GM20431 (cell line): ENCODE data around the gene KLC3.

Source experiments
- in situ Hi-C: fragments of 300-500 bp; cut with MseI, MboI; formaldehyde crosslinking; loops from one replicate; pipeline ENCODE4 v1.15.0; 2020; ENCODE audit warnings: low sequenced_read_pairs; ENCODE audit not compliant: unreplicated experiment

The KLC3 gene

DNA sequence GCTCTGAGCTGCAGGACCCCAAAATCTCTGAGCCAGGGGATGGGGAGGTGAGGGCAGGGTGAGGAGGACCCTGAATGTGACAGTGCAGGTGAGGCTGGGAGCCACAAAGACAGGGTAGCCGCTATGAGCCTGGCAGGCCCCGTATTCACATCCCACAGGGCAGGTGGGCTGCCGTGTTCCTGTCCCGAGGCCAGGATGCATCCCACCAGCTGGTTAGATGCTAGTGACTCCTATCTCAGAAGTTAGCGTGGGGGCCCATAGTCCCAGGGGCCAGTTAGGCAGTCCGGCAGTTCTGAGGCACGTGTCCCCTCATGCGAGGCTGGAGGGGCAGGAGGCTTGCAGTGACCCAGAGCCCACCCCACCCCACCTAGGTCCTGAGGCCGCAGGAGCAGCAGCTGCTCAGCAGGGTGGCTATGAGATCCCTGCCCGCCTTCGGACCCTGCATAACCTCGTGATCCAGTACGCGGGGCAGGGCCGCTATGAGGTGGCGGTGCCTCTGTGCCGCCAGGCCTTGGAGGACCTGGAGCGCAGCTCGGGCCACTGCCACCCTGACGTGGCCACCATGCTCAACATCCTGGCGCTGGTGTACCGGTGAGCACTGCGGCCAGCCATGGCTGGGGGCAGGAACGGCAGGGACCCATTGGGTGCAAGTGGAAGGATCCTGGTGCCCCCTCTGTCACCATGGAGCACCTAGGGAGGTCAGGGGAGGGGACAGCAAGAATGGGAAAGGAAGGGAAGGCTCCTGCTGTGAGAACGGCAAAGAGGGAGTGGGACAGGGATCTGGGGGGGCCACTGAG lies 7.2 kb downstream of the KLC3 start:
- in situ Hi-C loops, result no loop called here

DNA sequence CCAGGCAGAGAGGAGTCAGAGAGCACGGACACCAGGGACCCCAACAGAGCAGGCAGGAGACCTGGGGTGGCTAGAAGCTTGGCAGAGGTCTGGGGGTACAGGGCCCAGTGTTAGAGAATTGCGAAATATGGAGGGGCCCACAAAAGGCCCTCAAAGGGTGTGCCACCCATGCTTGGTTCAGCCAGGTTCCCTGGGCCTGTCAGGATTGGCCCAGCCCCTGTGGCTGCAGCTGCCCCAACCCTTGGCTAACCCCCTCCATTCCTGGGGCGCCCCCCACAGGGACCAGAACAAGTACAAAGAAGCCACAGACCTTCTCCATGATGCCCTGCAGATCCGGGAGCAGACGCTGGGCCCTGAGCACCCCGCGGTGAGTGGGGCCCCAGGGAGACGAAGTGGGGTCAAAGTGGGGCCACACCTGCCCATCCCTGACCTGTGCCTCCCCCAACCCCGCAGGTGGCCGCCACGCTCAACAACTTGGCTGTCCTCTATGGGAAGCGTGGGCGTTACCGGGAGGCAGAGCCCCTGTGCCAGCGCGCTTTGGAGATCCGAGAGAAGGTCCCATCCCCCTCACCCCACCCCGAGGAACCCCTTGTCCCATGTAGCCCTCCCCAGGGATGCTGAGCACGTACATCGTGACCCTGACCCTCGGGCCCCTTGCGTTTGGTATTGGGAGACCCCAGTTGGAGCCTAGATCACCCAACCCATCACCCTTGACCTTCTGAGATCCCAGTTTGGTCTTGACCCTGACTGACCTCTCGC lies 8.0 kb downstream of the KLC3 start:
- in situ Hi-C loops, result no loop called here

DNA sequence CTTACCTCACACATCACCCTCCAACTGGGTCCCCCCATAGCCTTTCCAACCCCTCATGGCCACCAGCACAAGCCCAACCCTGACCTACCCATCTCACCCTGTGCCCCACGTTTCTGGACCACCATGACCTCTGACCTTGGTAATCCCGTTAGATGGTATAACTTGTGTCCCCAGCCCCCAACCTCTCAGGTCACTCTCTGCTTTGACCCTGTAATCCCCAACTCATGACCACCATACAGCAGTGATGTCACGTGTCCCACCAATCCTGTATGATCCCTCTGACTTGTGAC lies 8.5 kb downstream of the KLC3 start:
- in situ Hi-C loops, result no loop called here

DNA sequence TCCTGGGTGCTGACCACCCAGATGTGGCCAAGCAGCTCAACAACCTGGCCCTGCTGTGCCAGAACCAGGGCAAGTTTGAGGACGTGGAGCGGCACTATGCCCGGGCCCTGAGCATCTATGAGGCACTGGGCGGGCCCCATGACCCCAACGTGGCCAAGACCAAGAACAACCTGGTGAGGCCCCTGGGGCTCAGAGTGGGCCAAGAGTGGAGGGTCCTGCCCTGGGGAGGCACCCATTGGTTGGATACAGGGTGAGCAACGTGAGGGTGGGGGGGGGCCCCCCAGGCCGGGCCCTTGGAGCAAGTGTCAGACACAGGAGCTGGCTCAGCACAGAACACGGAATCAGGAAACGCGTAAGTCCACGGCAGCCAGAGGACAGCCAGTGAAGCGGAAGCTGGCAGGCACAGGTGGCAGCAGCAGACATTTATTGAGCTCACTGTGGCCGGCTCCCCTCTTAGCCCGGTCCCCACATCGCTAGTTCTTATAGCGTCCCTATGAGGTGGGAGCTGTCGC lies 8.9 kb downstream of the KLC3 start:
- in situ Hi-C loops, result no loop called here

DNA sequence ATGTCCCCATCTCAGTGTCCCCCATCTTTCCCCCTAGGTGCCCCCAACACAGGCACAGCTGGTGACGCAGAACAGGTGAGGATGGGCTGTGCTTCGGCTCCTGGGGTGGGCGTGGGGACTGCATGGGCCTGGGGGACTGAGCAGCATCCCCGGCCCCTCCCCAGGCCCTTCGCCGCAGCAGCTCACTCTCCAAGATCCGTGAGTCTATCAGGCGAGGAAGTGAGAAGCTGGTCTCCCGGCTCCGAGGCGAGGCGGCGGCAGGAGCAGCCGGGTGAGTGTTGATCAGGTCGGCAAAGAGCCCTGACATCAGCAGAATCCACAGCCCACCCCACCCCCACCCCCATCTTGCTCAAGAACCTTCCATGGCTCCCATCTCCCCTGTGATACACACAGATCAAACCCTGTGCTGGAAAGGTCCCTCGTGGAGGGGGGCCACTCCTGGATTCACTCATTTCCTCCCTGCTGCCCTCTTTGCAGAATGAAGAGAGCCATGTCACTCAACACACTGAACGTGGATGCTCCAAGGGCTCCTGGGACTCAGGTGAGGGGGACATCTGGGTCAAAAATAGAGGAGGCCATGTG lies 10.0 kb downstream of the KLC3 start:
- in situ Hi-C loops, result no loop called here

DNA sequence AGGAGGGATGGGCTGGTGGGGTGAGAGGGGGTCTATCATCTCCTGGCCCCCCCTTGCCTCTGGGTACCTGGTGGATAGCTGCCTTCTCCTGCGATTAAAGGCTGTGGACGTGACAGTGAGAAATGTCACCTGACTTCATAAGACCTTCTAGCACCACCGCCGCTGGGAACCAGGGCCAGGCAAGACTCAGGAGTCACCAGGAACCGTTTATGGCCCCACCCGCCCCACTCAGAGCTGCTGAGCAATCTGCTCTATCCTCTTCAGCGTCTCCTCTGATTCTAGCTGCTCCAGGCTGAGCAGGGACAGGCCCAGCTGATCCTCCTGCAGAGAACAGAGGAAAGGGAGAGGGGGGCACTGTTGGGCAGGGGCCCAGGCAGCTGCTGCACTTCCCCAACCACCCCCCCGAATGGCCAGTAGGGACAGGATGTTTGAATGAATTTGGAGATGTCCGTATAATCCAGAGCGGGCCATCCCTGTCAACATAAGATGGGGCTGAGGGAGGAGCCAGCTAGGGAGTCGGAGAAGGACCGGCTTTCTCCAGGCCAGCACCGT lies 10.9 kb downstream of the KLC3 start:
- in situ Hi-C loops, result no loop called here

DNA sequence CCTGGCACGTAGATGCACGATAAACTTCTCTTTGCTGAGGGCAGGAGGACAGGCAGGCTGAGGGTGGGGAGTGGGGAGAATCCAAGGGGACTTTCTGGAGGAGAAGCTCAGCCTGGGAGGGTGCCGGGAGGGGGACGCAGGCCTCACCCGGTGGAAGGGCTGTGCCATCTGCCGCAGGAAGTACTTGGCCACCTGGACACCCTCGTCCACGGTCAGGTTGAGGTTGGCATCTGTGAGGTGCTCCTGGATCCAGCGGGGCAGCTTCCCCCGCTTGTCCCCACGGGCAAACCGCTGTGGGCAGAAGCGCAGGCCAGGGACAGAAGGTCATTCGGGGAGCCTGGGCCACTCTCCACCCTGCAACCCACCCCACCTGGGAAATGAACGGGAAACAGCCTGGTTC lies 11.5 kb downstream of the KLC3 start:
- in situ Hi-C loops, result no loop called here

DNA sequence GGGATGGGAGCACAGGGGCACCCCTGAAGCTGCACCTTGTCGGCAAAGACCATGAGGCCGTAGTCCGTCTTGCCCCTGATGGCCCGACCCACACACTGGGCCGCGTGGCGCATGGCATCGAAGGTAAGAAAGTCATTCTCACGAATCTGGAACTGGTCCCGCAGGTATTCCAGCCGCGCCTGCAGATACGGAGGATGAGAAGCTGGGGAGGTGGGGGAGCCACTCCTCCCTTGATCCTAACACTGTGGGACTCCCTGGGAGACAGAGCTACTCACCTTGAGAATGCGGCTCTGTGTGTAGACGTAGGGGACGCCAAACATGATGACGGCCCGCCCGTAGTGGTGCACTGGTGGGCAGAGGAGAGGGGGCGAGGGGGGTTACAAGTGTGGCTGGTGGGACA lies 11.9 kb downstream of the KLC3 start:
- in situ Hi-C loops, result no loop called here

DNA sequence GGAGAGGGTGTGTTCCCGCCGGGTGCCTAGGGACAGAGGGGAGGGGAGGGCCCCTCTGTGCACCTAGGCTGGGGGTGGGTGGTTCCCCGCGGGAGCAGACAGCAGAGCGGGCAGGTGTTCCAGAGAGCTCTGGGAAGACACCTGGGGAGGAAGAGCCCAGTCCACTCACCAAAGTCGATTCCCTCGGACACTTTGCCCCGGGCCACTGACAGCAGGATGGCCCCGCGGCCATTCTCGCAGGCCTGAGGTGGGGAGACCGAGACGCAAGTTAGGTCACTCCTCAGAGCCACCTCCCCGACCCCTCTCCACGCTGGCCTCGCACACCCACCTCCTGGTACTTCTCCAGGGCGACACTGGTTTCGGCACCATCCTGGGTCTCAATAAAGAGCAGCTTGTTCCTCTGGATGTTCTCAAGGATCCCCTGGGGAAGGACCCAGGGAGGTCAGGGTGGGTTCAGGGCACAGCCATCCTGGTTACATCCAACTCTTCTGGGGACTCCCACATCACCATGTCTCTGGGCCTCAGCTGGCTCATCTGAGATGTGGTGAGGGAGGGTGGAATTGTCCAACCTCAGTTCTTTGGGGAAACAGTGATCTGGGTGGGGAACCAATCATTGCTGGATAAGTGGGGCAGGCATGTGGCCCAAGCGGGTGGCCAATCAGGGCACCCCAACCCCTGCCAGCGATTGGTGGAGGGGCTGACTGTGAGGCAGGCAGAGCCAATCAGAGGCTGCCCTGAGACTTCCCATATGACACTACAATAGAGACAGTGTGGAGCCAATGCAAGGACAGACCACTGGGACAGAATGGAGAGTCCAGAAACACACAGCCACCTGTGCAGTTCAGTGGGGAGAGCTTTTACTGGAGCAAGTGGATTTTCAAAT lies 12.6 kb downstream of the KLC3 start:
- in situ Hi-C loops, result no loop called here

DNA sequence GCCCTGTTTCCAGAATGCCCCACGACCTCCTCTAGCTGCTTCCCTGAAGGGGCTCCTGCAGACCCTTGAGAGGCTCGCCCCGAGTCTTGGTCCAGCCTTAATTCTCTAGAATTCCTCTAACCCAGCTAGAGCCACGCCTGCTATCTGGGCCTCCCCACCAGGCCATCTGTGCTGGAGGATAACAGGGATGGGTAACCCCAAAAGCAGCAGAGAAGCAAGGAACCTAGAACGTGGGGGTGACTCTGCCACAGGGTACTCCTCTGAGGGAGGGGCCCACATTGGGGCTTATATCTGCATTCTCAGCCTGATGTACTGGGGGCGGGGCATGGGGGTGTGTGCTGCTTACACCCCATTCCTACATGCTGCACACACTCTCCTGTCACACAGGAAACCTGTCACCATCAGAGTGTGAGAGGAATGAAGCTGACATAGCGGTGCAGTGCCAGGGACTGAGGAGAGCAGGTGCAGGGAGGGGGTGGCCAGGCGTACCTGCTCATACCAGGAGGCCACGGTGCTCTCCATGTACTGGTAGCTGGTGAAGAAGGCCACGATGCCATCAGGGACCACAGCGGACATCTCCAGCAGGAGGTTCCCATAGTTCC lies 13.8 kb downstream of the KLC3 start:
- in situ Hi-C loops, result no loop called here

DNA sequence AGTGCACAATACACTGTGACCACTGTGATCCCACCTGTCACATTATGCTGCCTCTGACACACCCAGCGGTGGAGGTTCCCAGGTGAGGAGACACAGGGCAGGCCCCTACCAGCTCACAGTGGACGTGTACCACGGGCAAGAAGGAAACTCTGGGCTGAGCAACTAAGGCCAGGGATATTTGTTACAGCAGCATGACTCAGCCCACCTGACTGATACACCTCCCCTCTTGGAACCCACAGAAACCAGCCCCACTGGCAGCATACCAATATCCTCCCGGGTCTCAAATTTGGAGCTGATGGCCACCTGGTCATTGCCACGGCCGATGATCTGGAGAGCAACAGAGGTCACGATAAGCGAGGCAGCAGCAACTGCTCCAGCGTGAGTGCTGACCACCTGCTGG lies 14.9 kb downstream of the KLC3 start:
- in situ Hi-C loops, result no loop called here

DNA sequence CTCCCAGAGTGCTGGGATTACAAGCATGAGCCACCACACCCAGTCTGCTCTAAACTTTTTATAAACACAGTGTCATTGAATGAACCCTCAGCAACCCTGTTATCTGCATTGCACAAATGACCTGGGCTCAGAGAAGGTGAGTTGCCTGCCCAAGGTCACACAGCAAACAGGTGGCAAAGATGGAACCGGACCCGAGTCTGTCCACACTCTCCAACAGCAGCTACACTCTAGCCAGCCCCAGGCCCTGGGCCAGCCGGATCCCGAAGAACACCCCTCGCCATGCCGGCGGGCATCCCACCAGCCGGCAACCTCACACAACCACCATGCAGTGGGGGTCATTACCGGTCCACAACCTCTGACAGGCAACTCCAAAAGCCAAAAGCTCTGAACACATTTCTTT lies 15.4 kb downstream of the KLC3 start:
- in situ Hi-C loops, result no loop called here

DNA sequence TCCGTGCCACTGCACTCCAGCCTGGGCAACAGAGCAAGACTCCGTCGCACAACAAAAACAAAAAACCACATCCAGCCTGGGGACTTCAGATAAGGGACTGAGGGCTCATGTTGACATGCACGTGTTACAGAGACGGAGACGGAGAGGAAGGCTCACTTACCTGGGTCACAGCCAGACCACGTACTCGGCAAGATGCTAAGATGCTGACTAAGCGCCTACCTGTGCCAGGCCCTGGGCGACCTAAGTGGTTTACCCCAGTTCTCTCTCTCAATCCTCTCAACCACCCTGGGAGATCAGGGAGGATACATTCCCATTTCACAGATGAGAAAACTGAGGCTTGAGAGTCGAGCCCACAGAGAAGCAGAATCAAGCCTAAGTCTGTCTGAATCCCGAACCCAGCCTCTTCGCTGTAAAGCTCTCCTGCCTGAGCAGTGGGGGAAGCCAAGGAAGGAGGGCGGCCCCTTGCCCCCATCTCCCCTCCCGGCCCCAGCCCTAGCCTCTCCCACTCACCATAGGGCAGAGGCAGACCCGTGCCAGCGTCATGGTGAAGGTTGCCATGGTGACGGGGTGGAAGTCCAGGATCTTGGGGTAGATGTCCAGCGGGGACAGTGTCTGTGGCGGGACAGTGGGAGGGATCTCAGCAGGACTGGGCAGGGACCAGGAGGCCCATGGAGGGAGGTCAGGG lies 16.4 kb downstream of the KLC3 start:
- in situ Hi-C loops, result no loop called here

DNA sequence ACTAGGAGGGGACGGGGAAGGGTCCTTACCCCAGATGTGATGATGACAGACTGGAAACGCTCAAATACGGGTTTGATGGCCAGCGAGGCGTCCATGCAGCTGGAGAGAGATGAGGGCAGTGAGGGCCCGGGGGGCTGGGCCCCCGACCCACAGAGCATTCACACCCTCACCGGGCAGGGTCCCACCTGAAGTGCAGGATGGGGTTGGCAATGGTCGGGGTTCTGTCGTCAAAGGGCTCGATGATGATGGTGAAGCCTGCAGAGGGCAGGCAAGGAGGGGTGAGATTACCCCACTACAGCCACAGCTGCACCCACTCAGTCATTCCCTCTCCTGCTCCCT lies 16.9 kb downstream of the KLC3 start:
- in situ Hi-C loops, result no loop called here

DNA sequence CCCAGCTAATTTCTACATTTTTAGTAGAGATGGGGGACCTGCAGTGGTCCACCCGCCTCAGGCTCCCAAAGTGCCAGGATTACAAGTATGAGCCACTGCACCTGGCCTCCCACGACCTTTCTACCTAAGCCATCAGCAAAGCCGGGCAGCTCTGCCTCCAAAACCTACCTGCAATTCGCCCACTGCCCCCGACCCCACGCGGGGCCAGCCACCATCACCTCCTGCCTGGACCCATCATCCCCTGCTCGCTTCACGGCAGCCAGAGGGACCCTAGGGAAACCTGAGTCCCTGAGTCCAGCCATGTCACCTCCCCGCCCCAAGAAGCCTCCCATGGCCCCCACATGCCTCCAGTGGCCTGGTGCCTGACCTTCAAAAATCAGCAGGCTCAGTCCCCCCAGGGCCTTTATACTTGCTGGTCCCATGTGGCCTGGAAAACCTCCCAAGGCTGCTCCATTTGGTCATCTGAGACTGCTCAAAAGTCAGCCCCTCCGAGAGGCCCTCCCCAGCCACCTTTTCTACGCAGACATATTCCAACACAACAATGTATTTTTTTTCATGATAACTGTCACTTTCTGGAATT lies 17.8 kb downstream of the KLC3 start:
- in situ Hi-C loops, result no loop called here

DNA sequence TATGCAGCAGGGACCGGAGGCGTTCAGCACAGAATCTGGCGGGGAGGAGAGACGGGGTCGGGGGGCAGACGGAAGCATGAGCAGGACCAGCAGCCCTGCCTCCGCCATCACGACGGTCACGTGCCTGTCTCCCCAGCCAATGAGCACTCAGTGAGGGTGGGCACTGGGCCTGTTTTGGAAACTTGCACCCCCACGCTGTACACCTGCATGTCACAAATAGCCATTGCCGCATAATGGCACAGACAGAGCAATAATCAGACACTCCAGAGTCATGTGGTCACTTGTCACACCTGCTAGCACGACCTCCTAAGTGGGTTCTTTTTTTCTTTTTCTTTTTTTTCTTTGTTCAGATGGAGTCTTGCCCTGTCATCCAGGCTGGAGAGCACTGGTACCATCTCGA lies 21.1 kb downstream of the KLC3 start:
- in situ Hi-C loops, result no loop called here

DNA sequence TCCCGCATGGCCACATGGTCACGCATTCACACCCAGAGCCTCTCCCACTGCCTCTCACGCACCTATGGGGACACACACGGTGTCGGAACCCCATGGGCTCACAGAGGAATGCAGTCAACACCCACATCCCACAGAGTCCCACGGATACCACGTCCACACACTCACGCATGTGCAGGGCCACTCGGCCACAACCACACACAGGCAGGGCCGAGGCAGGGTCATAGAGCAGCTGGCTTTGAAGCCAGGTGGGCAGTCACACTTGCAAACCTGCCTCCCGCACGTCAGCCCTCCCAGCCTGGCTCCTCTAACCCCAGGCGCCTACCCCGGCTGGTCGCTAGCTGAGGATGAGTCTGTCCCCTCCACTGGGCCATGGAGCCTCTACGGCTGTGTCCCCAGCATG lies 21.7 kb downstream of the KLC3 start:
- in situ Hi-C loops, result no loop called here

DNA sequence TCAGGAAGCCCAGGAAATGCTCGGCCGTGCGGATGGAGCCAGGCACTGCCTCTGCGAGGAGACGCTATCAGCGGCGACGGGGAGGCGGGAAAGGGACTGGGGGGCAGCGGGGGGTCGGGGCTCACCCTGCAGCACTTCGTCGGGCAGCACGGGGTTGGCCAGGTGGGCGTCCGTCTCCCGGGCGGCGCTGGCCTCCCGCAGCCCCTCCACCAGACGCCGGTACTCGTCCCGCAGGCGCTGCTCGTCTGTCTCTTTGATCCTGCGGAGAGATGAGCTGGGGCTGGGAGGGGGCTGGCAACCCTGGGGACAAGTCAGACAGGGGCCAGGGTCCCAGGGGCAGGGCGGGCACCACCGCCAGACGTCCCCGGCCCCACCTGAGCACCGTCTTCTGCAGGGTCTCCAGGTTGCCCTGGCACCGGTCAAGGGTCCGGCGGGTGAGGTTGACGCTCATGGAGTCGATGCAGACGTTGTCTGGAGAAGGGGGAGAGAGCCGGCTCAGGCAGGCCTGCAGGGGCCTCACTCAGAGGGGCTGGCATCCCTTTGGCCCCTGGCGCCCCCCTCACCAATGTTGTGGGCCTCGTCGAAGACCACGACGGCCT lies 23.4 kb downstream of the KLC3 start:
- in situ Hi-C loops, result no loop called here

DNA sequence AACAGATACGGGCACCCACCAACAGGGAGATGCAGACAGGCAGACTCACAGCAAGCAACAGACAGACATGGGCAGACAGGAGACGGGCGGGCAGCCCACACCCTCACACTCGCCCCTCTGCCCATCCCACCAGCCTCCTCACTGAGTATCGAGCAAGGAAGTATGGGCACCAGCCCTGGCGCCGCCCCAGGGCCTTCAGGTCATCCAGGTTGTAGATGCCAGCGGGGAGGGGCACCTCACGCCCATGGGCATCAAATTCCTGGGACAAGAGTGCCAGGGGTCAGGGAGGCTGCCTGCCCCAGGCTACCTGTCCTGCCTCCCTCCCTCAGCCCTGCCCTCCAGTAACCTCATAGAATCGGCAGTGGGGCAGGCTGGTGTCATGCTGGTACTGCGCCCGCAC lies 24.1 kb downstream of the KLC3 start:
- in situ Hi-C loops, result no loop called here
